Suprapubic skin (tissue), 4 donors: ENCODE measurements around the gene CADM2.

Source experiments
- EP300 ChIP-seq: sonication (generic); formaldehyde crosslinking; IDR thresholded peaks from one replicate; pipeline ENCODE4 v1.6.1; 2017; ENCODE audit warnings: antibody characterized with exemption
- POLR2A ChIP-seq, 2 donors: fragments of 450-650 bp; IDR thresholded peaks; one replicate each; pipeline ENCODE4 v1.6.1; 2017; ENCODE audit warnings: antibody characterized with exemption in 2 of 2, mild to moderate bottlenecking in 2 of 2, moderate library complexity in 2 of 2
- POLR2AphosphoS5 ChIP-seq, 3 donors: sonication (generic); formaldehyde crosslinking; IDR thresholded peaks; one replicate each; pipeline ENCODE4 v1.6.1; 2017; ENCODE audit warnings: antibody characterized with exemption in 3 of 3
- TF ChIP-seq, protein P1 (sequence below), 2 donors: fragments of 200-600 bp in 1 of 2; fragments of 450-650 bp in 1 of 2; sonication (generic) in 1 of 2; IDR thresholded peaks; one replicate each; pipeline ENCODE4 v1.5.1; 2016 to 2019; ENCODE audit warnings: antibody characterized with exemption in 2 of 2, mild to moderate bottlenecking in 1 of 2, moderate library complexity in 1 of 2

GRCh38 chr3:84980456-84980855, 21.7 kb downstream of the CADM2 start:
- TF ChIP-seq POLR2A (IDR thresholded peaks at IDR 0.05) (no peak), EP300 (no peak), POLR2AphosphoS5 (IDR thresholded peaks at IDR 0.05) (no peak)
- TF ChIP-seq, protein P1, sequence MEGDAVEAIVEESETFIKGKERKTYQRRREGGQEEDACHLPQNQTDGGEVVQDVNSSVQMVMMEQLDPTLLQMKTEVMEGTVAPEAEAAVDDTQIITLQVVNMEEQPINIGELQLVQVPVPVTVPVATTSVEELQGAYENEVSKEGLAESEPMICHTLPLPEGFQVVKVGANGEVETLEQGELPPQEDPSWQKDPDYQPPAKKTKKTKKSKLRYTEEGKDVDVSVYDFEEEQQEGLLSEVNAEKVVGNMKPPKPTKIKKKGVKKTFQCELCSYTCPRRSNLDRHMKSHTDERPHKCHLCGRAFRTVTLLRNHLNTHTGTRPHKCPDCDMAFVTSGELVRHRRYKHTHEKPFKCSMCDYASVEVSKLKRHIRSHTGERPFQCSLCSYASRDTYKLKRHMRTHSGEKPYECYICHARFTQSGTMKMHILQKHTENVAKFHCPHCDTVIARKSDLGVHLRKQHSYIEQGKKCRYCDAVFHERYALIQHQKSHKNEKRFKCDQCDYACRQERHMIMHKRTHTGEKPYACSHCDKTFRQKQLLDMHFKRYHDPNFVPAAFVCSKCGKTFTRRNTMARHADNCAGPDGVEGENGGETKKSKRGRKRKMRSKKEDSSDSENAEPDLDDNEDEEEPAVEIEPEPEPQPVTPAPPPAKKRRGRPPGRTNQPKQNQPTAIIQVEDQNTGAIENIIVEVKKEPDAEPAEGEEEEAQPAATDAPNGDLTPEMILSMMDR (IDR thresholded peaks at IDR 0.05) = no peak
